H1 (cell line): ENCODE measurements around the gene OBSCN. TPM values are rescaled to one million over a fixed set of nuclear protein-coding genes. Genes with fewer than 3 reads are reported as not detected.

Experiments
- CTCF ChIA-PET: fragments of 300-600 bp; sonication (Branson Sonifier 250); formaldehyde crosslinking; loops from one replicate; lab custom pipeline; 2021; ENCODE audit not compliant: partially characterized antibody; lab: Charles Lee
- POLR2A ChIA-PET: fragments of 300-600 bp; sonication (Branson Sonifier 250); formaldehyde crosslinking; loops from one replicate; lab custom pipeline; 2021; ENCODE audit warnings: inconsistent platforms; ENCODE audit not compliant: partially characterized antibody; lab: Charles Lee
- DNase-seq, 2 experiments: peaks; one replicate each; pipeline versions ENCODE4 v3.0.0 to v3.0.0-alpha.2; 2010 to 2022; ENCODE audit warnings: low spot score in 2 of 2, low read depth in 1 of 2, mixed read lengths in 1 of 2
- FAIRE-seq: peaks from 2 replicates; lab custom pipeline; 2011; peaks lifted over from hg19 to GRCh38; lab: Jason Lieb, UNC
- H2AFZ ChIP-seq: 2 replicates; pipeline ENCODE4 v1.8.1; 2012; ENCODE audit warnings: low read length, inconsistent platforms
- H2AK5ac ChIP-seq: 2 replicates; pipeline ENCODE4 v1.6.1; 2013; ENCODE audit warnings: low read depth, low read length
- H2BK120ac ChIP-seq: replicated peaks from 2 replicates; pipeline ENCODE3; 2013; ENCODE audit warnings: low read depth, low read length, inconsistent platforms
- H2BK12ac ChIP-seq: 2 replicates; pipeline ENCODE4 v1.6.1; 2013; ENCODE audit warnings: low read depth, low read length
- H2BK15ac ChIP-seq: 2 replicates; pipeline ENCODE4 v1.6.1; 2013; ENCODE audit warnings: low read length
- H2BK20ac ChIP-seq: 2 replicates; pipeline ENCODE4 v1.6.1; 2013; ENCODE audit warnings: low read length
- H2BK5ac ChIP-seq: 2 replicates; pipeline ENCODE4 v1.6.1; 2013; ENCODE audit warnings: low read depth, low read length
- H3K14ac ChIP-seq: 2 replicates; pipeline ENCODE4 v1.6.1; 2013; ENCODE audit warnings: inconsistent platforms; ENCODE audit not compliant: insufficient read length
- H3K18ac ChIP-seq: 2 replicates; pipeline ENCODE4 v1.6.1; 2013; ENCODE audit warnings: low read length; ENCODE audit errors: extremely low read depth
- H3K23ac ChIP-seq: 2 replicates; pipeline ENCODE4 v1.6.1; 2013; ENCODE audit warnings: inconsistent platforms; ENCODE audit not compliant: insufficient read length
- H3K23me2 ChIP-seq: 2 replicates; pipeline ENCODE4 v1.6.1; 2013; ENCODE audit warnings: low read depth, low read length
- H3K27ac ChIP-seq: 2 replicates; pipeline ENCODE4 v1.6.1; 2011; ENCODE audit warnings: low read depth, low read length, inconsistent platforms
- H3K27me3 ChIP-seq, 4 experiments: replicated peaks in 1 of 4; 1 replicate in 1 of 4; 2 replicates in 3 of 4; pipeline versions ENCODE4 v1.6.1 to v1.8.1; 2011 to 2013; ENCODE audit warnings: low read length in 3 of 4, mild to moderate bottlenecking in 3 of 4, inconsistent platforms in 2 of 4, mixed read lengths in 2 of 4, moderate library complexity in 1 of 4; ENCODE audit not compliant: control insufficient read depth in 3 of 4, insufficient read depth in 3 of 4; ENCODE audit errors: extremely low read depth in 1 of 4
- H3K36me3 ChIP-seq, 4 experiments: 2 replicates each; pipeline versions ENCODE4 v1.6.1 to v1.8.1; 2011 to 2013; ENCODE audit warnings: mild to moderate bottlenecking in 4 of 4, low read length in 3 of 4, moderate library complexity in 2 of 4, control low read depth in 1 of 4, inconsistent platforms in 1 of 4; ENCODE audit not compliant: insufficient read depth in 4 of 4, control insufficient read depth in 2 of 4
- H3K4ac ChIP-seq: replicated peaks from 2 replicates; pipeline ENCODE3; 2013; ENCODE audit warnings: low read length, low read depth, mixed read lengths, inconsistent platforms; ENCODE audit not compliant: insufficient read length
- H3K4me1 ChIP-seq, 4 experiments: replicated peaks in 1 of 4; 1 replicate in 1 of 4; 2 replicates in 3 of 4; pipeline versions ENCODE4 v1.6.1 to v1.8.1; 2011 to 2013; ENCODE audit warnings: low read length in 3 of 4, inconsistent platforms in 2 of 4, mixed read lengths in 1 of 4; ENCODE audit not compliant: insufficient read depth in 4 of 4, control insufficient read depth in 3 of 4
- H3K4me2 ChIP-seq, 2 experiments: 2 replicates each; pipeline versions ENCODE4 v1.6.1 to v1.8.1; 2011 to 2013; ENCODE audit warnings: low read depth in 2 of 2, low read length in 2 of 2, control low read depth in 1 of 2, inconsistent platforms in 1 of 2, mild to moderate bottlenecking in 1 of 2; ENCODE audit not compliant: insufficient read depth in 1 of 2
- H3K4me3 ChIP-seq, 4 experiments: fragments of 200-600, 300-600 bp in 1 of 4; sonication (generic), shearing (Covaris generic), sonication (Bioruptor Twin) in 1 of 4; 2 replicates each; pipeline versions ENCODE4 v1.5.1 to v1.8.1; 2011 to 2016; ENCODE audit warnings: low read length in 4 of 4, low read depth in 3 of 4, control low read depth in 2 of 4, inconsistent platforms in 2 of 4, mild to moderate bottlenecking in 2 of 4, mixed read lengths in 1 of 4, moderate library complexity in 1 of 4; ENCODE audit not compliant: insufficient read depth in 2 of 4; ENCODE audit errors: extremely low read depth in 1 of 4
- H3K56ac ChIP-seq: replicated peaks from 2 replicates; pipeline ENCODE3; 2013; ENCODE audit warnings: low read depth, mild to moderate bottlenecking, mixed read lengths, low read length, inconsistent platforms; ENCODE audit not compliant: insufficient read length
- H3K79me1 ChIP-seq: 2 replicates; pipeline ENCODE4 v1.6.1; 2013; ENCODE audit warnings: low read depth, low read length, control low read depth
- H3K79me2 ChIP-seq, 2 experiments: 2 replicates each; pipeline versions ENCODE4 v1.6.1 to v1.8.1; 2012 to 2013; ENCODE audit warnings: low read length in 2 of 2, mild to moderate bottlenecking in 2 of 2, inconsistent platforms in 1 of 2; ENCODE audit not compliant: insufficient read depth in 2 of 2, control insufficient read depth in 1 of 2
- H3K9ac ChIP-seq, 4 experiments: replicated peaks in 1 of 4; 1 replicate in 1 of 4; 2 replicates in 3 of 4; pipeline versions ENCODE4 v1.6.1 to v1.8.1; 2011 to 2013; ENCODE audit warnings: low read depth in 3 of 4, low read length in 3 of 4, control low read depth in 2 of 4, mild to moderate bottlenecking in 2 of 4, moderate library complexity in 2 of 4, inconsistent platforms in 1 of 4; ENCODE audit errors: extremely low read depth in 1 of 4
- H3K9me3 ChIP-seq, 2 experiments: 2 replicates each; pipeline versions ENCODE4 v1.6.1 to v1.8.1; 2012 to 2013; ENCODE audit warnings: mild to moderate bottlenecking in 2 of 2, moderate library complexity in 2 of 2, control low read depth in 1 of 2, inconsistent platforms in 1 of 2, low read depth in 1 of 2, low read length in 1 of 2, mixed read lengths in 1 of 2; ENCODE audit not compliant: insufficient read depth in 2 of 2
- H4K20me1 ChIP-seq, 2 experiments: replicated peaks in 1 of 2; 2 replicates each; pipeline versions ENCODE3 to v1.8.1; 2011 to 2013; ENCODE audit warnings: inconsistent platforms in 2 of 2, low read length in 2 of 2, mild to moderate bottlenecking in 1 of 2; ENCODE audit not compliant: insufficient read depth in 2 of 2, control insufficient read depth in 1 of 2
- H4K5ac ChIP-seq: 2 replicates; pipeline ENCODE4 v1.6.1; 2013; ENCODE audit warnings: low read length, low read depth, mixed read lengths, inconsistent platforms; ENCODE audit not compliant: insufficient read length
- H4K8ac ChIP-seq: 2 replicates; pipeline ENCODE4 v1.8.0; 2013; ENCODE audit warnings: mild to moderate bottlenecking, moderate library complexity, low read length, inconsistent platforms; ENCODE audit not compliant: insufficient read depth; ENCODE audit errors: extremely low read depth
- H4K91ac ChIP-seq: replicated peaks from 2 replicates; pipeline ENCODE3; 2013; ENCODE audit warnings: low read length, mixed read lengths, inconsistent platforms; ENCODE audit not compliant: insufficient read length
- CREB1 ChIP-seq: IDR thresholded peaks from 2 replicates; pipeline ENCODE4 v1.6.1; 2012; ENCODE audit warnings: inconsistent platforms
- FOSL1 ChIP-seq: IDR thresholded peaks from 2 replicates; pipeline ENCODE4 v1.6.1; 2011; ENCODE audit warnings: mild to moderate bottlenecking, low read depth, low read length, moderate library complexity; ENCODE audit not compliant: insufficient read depth
- JUND ChIP-seq: IDR thresholded peaks from 2 replicates; pipeline ENCODE4 v1.6.1; 2011; ENCODE audit warnings: mild to moderate bottlenecking, improper control_type of control experiment, low read length
- KDM1A ChIP-seq: fragments of 200-600, 300-600 bp; sonication (generic); IDR thresholded peaks from 2 replicates; pipeline ENCODE4 v1.7.1; 2016; ENCODE audit warnings: mild to moderate bottlenecking, low read length, borderline replicate concordance
- MAX ChIP-seq: IDR thresholded peaks from 2 replicates; pipeline ENCODE4 v1.6.1; 2012; ENCODE audit warnings: inconsistent platforms
- RAD21 ChIP-seq, 2 experiments: IDR thresholded peaks in 1 of 2; conservative IDR thresholded peaks in 1 of 2; 2 replicates each; pipeline ENCODE4 v1.6.1; 2011; ENCODE audit warnings: low read depth in 2 of 2, low read length in 2 of 2, improper control_type of control experiment in 1 of 2, inconsistent platforms in 1 of 2, mild to moderate bottlenecking in 1 of 2, moderate library complexity in 1 of 2
- TBP ChIP-seq: IDR thresholded peaks from 2 replicates; pipeline ENCODE4 v1.6.1; 2011; ENCODE audit warnings: low read depth, low read length, improper control_type of control experiment
- TEAD4 ChIP-seq: IDR thresholded peaks from 2 replicates; pipeline ENCODE4 v1.6.1; 2012; ENCODE audit warnings: low read depth, low read length, inconsistent platforms, mixed read lengths
- ZNF274 ChIP-seq: IDR thresholded peaks from 2 replicates; pipeline ENCODE4 v1.7.0; 2012; ENCODE audit warnings: low read length, borderline replicate concordance; ENCODE audit errors: extremely low read depth
- WGBS, 2 experiments: shearing (Covaris generic) in 1 of 2; methylation state at CpG; one replicate each; pipeline versions ENCODE4 v1.1.6 to v1.1.7; 2013 to 2015; ENCODE audit warnings: low lambda C conversion rate in 2 of 2, mixed read lengths in 2 of 2, inconsistent platforms in 1 of 2, low coverage in 1 of 2, missing lambda C conversion rate in 1 of 2; ENCODE audit not compliant: insufficient replicate concordance in 2 of 2, insufficient coverage in 1 of 2, insufficient read length in 1 of 2; ENCODE audit errors: extremely low coverage in 1 of 2, missing lambda C conversion rate in 1 of 2; 5-methylcytosine and 5-hydroxymethylcytosine counted together
- polyA plus RNA-seq, 7 experiments: library from polyadenylated mRNA; depleted of rRNA in 3 of 7; stranded (reverse) in 5 of 7; unstranded in 2 of 7; fragments of >200 nt in 5 of 7; fragments of 200-250 nt in 2 of 7; gene quantifications; 1 replicate in 5 of 7; 2 replicates in 1 of 7; 4 replicates in 1 of 7; pipeline versions ENCODE4 v1.2.1 to v1.2.3, GENCODE V29; 2011 to 2013; ENCODE audit warnings: missing spikeins in 2 of 7, mixed read lengths in 2 of 7
- total RNA-seq: library from RNA; stranded (reverse); fragmentation: NEBNext Ultra II Directional; extraction: Animal tissue kit (Norgen Biotek cat#: 25700); gene quantifications from 2 replicates; pipeline ENCODE4 v1.2.1, GENCODE V29; 2021
- TF ChIP-seq, protein P1 (sequence below): IDR thresholded peaks from 2 replicates; pipeline ENCODE4 v1.6.1; 2012; ENCODE audit warnings: inconsistent platforms

OBSCN gene
- total and polyA plus RNA-seq, 2 of the 8 experiments (the other 6 are each of a cell fraction or from before 2014, with no cell fraction given): 7.5 to 28.4 TPM

DNA sequence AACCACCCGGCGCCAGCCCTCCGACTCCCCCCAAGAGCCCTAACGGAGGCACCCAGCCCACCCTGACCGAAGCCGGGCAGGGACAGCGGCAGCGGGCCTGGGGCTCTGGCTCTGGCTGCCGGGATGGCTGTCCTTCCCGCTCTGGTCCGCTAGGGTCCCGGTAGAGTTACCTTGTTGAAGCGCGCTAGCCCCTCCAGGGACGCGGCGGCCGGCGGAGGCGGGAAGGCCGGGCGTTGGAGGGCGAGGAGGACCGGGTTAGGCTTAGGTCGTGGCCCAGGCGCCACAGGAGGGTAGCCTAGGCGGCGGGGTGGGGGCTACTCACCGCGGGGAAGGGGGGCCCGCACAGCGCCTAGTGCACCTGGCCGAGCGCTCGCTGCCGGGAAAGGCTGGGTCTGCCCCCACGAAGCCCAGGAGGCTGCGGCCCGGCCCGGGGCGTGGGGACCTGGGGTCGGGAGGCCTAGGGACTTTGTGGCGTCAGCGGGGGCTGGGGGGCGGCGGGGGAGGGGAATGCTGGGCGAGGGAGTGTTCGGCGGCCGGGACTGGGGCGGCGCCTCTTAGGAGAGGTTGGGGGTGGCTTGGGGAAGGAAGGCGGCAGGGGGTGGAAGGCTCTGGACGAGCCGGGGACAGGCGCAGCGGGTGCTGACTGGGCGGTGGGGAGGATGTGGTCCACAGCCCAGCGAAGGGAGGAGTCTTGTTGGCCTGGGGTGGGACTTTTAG is 208.5 kb downstream of the OBSCN start, which contains the start of gene TRIM17:
Gene TRIM17 (minus strand): TSS at position 645 of the 717 bp plus-strand sequence. CDS start 1,789 bp downstream, outside the sequence.
- H3K27ac ChIP-seq: no peak within 1 kb of the TSS
- H3K79me1 ChIP-seq: no peaks in the 10 kb centered on the region; the same call in 1 of the 2 replicates
- H4K5ac ChIP-seq: no peak within 1 kb of the TSS
- peaks cover 2 to 9% (median 6%) of the 10 kb centered on the region in 4 experiments for H3K4me1 ChIP-seq
- H4K8ac ChIP-seq: no peak within 1 kb of the TSS; the same call in 1 of the 2 replicates
- H3K14ac ChIP-seq: no peak within 1 kb of the TSS
- no peak within 1 kb of the TSS; the same call in 1 of the 2 replicates for H3K18ac ChIP-seq
- H3K23ac ChIP-seq: no peak within 1 kb of the TSS
- H3K23me2 ChIP-seq: peaks cover 8% of the 10 kb centered on the region
- peaks cover 3 to 64% (median 35%) of the 10 kb centered on the region in 4 experiments for H3K27me3 ChIP-seq
- H3K4me3 ChIP-seq: peak within 1 kb of the TSS; percentile 30 to 60 (median 58)
- H4K20me1 ChIP-seq: peaks cover 8 to 17% of the 10 kb centered on the region in 2 experiments
- peak within 1 kb of the TSS; percentile 51 for H4K91ac ChIP-seq
- POLR2A ChIA-PET: interaction anchor here (0.8 to 4.1 kb wide), 7 partner anchors 9 to 74 kb away, joined by 3 to 22 read pairs (median 4); partner anchors contain the start of gene TRIM11
- no peak within 1 kb of the TSS for H2AK5ac ChIP-seq
- CTCF ChIA-PET: interaction anchor here (1.1 to 1.8 kb wide), 2 partner anchors 11 to 40 kb away, joined by 4 to 8 read pairs; no protein-coding TSS in a partner anchor
- no peak within 1 kb of the TSS for H3K56ac ChIP-seq
- no peaks in the 10 kb centered on the region for H3K36me3 ChIP-seq
- peak in 1 of 2 experiments; percentile 89 for DNase-seq
- H2BK15ac ChIP-seq: peak within 1 kb of the TSS; percentile 93
- peak within 1 kb of the TSS in 1 of 4 experiments; percentile 58; a peak in 2 of 7 replicates for H3K9ac ChIP-seq
- H3K9me3 ChIP-seq: no peaks in the 10 kb centered on the region
- peak within 1 kb of the TSS; percentile 85 to 88 for H3K4me2 ChIP-seq
- no peak within 1 kb of the TSS for H2BK20ac ChIP-seq
- no peak for FAIRE-seq
- H2AFZ ChIP-seq: 0 out of 2 replicates have a peak within 1 kb of the TSS, but pooled peaks have one; percentile 58
- 9% methylated on average over 30 of the region's 59 CpGs; no CpG with 5 or more reads in 1 of the 2 experiments for WGBS, 2 experiments
- H2BK120ac ChIP-seq: no peak within 1 kb of the TSS
- H2BK12ac ChIP-seq: no peak within 1 kb of the TSS; the same call in 1 of the 2 replicates
- no peak within 1 kb of the TSS; the same call in 1 of the 2 replicates for H2BK5ac ChIP-seq
- H3K79me2 ChIP-seq: no peaks in the 10 kb centered on the region
- peak within 1 kb of the TSS; percentile 36 for H3K4ac ChIP-seq
- TF ChIP-seq MAX (peak; percentile 34; the same call in 1 of the 2 replicates), CREB1 (peak; percentile 17; the same call in 1 of the 2 replicates), TEAD4 (no peak), KDM1A (no peak), RAD21 (IDR thresholded peaks at IDR 0.05 in 1 of 2, conservative IDR thresholded peaks at IDR 0.05 in 1 of 2; ENCODE audit: low read depth in 2 of 2, low read length in 2 of 2) (peak; percentile 33 to 46; a peak in 2 of 4 replicates), JUND (no peak), TBP (no peak), FOSL1 (no peak), ZNF274 (no peak)
- TF ChIP-seq, protein P1, sequence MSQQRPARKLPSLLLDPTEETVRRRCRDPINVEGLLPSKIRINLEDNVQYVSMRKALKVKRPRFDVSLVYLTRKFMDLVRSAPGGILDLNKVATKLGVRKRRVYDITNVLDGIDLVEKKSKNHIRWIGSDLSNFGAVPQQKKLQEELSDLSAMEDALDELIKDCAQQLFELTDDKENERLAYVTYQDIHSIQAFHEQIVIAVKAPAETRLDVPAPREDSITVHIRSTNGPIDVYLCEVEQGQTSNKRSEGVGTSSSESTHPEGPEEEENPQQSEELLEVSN: peak; percentile 89
